Stimulated activated naive CD8-positive, alpha-beta T cell treated with anti-CD3 and anti-CD28 coated beads, Interleukin-15, Interleukin-2, amounts not matched to agents 100 ng/mL and 50 ng/mL, for 24 hours (primary cell): ENCODE results near the gene MAP2K6.
"Not testable (repeated sequence)": the region's sequence is repeated elsewhere in the genome, so short reads cannot be mapped to it uniquely, and the experiment has no call there.

Experiments used
- H3K27ac Mint-ChIP-seq: one replicate; pipeline ENCODE4 v1.8.0; 2021; ENCODE audit warnings: mild to moderate bottlenecking, mixed read lengths
- H3K27me3 Mint-ChIP-seq: one replicate; pipeline ENCODE4 v1.8.0; 2021; ENCODE audit warnings: mixed read lengths
- H3K36me3 Mint-ChIP-seq: one replicate; pipeline ENCODE4 v1.8.0; 2021; ENCODE audit warnings: low read depth, mixed read lengths
- H3K4me1 Mint-ChIP-seq: one replicate; pipeline ENCODE4 v1.8.0; 2021; ENCODE audit warnings: low read depth, mixed read lengths
- H3K4me3 Mint-ChIP-seq: one replicate; pipeline ENCODE4 v1.8.0; 2021; ENCODE audit warnings: mild to moderate bottlenecking, mixed read lengths
- H3K9me3 Mint-ChIP-seq: one replicate; pipeline ENCODE4 v1.8.0; 2021; ENCODE audit warnings: mixed read lengths

The MAP2K6 gene

GRCh38 chr17:69460963-69461922 lies 46.7 kb downstream of the MAP2K6 start:
- Mint-ChIP-seq H3K4me3 (no peak overlapping the region), H3K4me1 (no peaks in the 10 kb centered on the region), H3K36me3 (no peaks in the 10 kb centered on the region), H3K9me3 (no peaks in the 10 kb centered on the region), H3K27me3 (no peaks in the 10 kb centered on the region), H3K27ac (no peak overlapping the region)

- no peak overlapping the region for H3K4me3 Mint-ChIP-seq
- no peaks in the 10 kb centered on the region for H3K36me3 Mint-ChIP-seq
- no peaks in the 10 kb centered on the region for H3K9me3 Mint-ChIP-seq
- no peaks in the 10 kb centered on the region for H3K4me1 Mint-ChIP-seq
- no peak overlapping the region for H3K27ac Mint-ChIP-seq
- no peaks in the 10 kb centered on the region for H3K27me3 Mint-ChIP-seq
Measured at GRCh38 chr17:69461951-69462369, 47.5 kb downstream of the MAP2K6 start.

GRCh38 chr17:69462882-69463281 lies 48.4 kb downstream of the MAP2K6 start:
- Mint-ChIP-seq H3K9me3 (no peaks in the 10 kb centered on the region), H3K36me3 (no peaks in the 10 kb centered on the region), H3K4me1 (no peaks in the 10 kb centered on the region), H3K27me3 (no peaks in the 10 kb centered on the region), H3K27ac (no peak overlapping the region), H3K4me3 (no peak overlapping the region)

- peaks cover 21% of the 10 kb centered on the region for H3K36me3 Mint-ChIP-seq
- no peak overlapping the region for H3K27ac Mint-ChIP-seq
- no peak overlapping the region for H3K4me3 Mint-ChIP-seq
- no peaks in the 10 kb centered on the region for H3K9me3 Mint-ChIP-seq
- peaks cover 6% of the 10 kb centered on the region for H3K4me1 Mint-ChIP-seq
- H3K27me3 Mint-ChIP-seq, result no peaks in the 10 kb centered on the region
Measured at GRCh38 chr17:69466451-69466850, 52.0 kb downstream of the MAP2K6 start.

GRCh38 chr17:69466905-69467667 lies 52.6 kb downstream of the MAP2K6 start:
- no peak overlapping the region for H3K27ac Mint-ChIP-seq
- H3K4me1 Mint-ChIP-seq, result peaks cover 6% of the 10 kb centered on the region
- H3K36me3 Mint-ChIP-seq, result peaks cover 21% of the 10 kb centered on the region
- no peaks in the 10 kb centered on the region for H3K9me3 Mint-ChIP-seq
- no peaks in the 10 kb centered on the region for H3K27me3 Mint-ChIP-seq
- no peak overlapping the region for H3K4me3 Mint-ChIP-seq

GRCh38 chr17:69468207-69468606 lies 53.7 kb downstream of the MAP2K6 start:
- Mint-ChIP-seq H3K36me3 (peaks cover 21% of the 10 kb centered on the region), H3K4me1 (peaks cover 6% of the 10 kb centered on the region), H3K9me3 (no peaks in the 10 kb centered on the region), H3K27me3 (no peaks in the 10 kb centered on the region), H3K4me3 (no peak overlapping the region), H3K27ac (no peak overlapping the region)

- H3K27me3 Mint-ChIP-seq, result no peaks in the 10 kb centered on the region
- H3K4me3 Mint-ChIP-seq, result no peak overlapping the region
- peaks cover 6% of the 10 kb centered on the region for H3K4me1 Mint-ChIP-seq
- peaks cover 21% of the 10 kb centered on the region for H3K36me3 Mint-ChIP-seq
- no peak overlapping the region for H3K27ac Mint-ChIP-seq
- H3K9me3 Mint-ChIP-seq, result no peaks in the 10 kb centered on the region
Measured at GRCh38 chr17:69470702-69471101, 56.2 kb downstream of the MAP2K6 start.

- H3K36me3 Mint-ChIP-seq, result peaks cover 21% of the 10 kb centered on the region
- H3K27ac Mint-ChIP-seq, result no peak overlapping the region
- H3K9me3 Mint-ChIP-seq, result no peaks in the 10 kb centered on the region
- H3K27me3 Mint-ChIP-seq, result no peaks in the 10 kb centered on the region
- H3K4me1 Mint-ChIP-seq, result peaks cover 6% of the 10 kb centered on the region
- no peak overlapping the region for H3K4me3 Mint-ChIP-seq
Measured at GRCh38 chr17:69471406-69471805, 56.9 kb downstream of the MAP2K6 start.

GRCh38 chr17:69473841-69474831 lies 59.6 kb downstream of the MAP2K6 start:
- Mint-ChIP-seq H3K4me1 (peaks cover 16% of the 10 kb centered on the region), H3K27me3 (no peaks in the 10 kb centered on the region), H3K4me3 (no peak overlapping the region), H3K36me3 (peaks cover 10% of the 10 kb centered on the region), H3K27ac (no peak overlapping the region), H3K9me3 (no peaks in the 10 kb centered on the region)

- no peaks in the 10 kb centered on the region for H3K9me3 Mint-ChIP-seq
- no peak overlapping the region for H3K4me3 Mint-ChIP-seq
- no peak overlapping the region for H3K27ac Mint-ChIP-seq
- no peaks in the 10 kb centered on the region for H3K27me3 Mint-ChIP-seq
- H3K4me1 Mint-ChIP-seq, result peaks cover 10% of the 10 kb centered on the region
- no peaks in the 10 kb centered on the region for H3K36me3 Mint-ChIP-seq
Measured at GRCh38 chr17:69477204-69477902, 62.9 kb downstream of the MAP2K6 start.

GRCh38 chr17:69477903-69478266 lies 63.4 kb downstream of the MAP2K6 start:
- Mint-ChIP-seq H3K4me1 (peaks cover 10% of the 10 kb centered on the region), H3K9me3 (no peaks in the 10 kb centered on the region), H3K27me3 (no peaks in the 10 kb centered on the region), H3K36me3 (no peaks in the 10 kb centered on the region), H3K27ac (no peak overlapping the region), H3K4me3 (no peak overlapping the region)

GRCh38 chr17:69478916-69479315 lies 64.4 kb downstream of the MAP2K6 start:
- Mint-ChIP-seq H3K27ac (peak overlapping the region; percentile 2), H3K36me3 (no peaks in the 10 kb centered on the region), H3K27me3 (no peaks in the 10 kb centered on the region), H3K4me1 (peaks cover 10% of the 10 kb centered on the region), H3K4me3 (no peak overlapping the region), H3K9me3 (no peaks in the 10 kb centered on the region)

GRCh38 chr17:69479756-69480155 lies 65.3 kb downstream of the MAP2K6 start:
- not testable (repeated sequence) for H3K4me1 Mint-ChIP-seq, H3K4me3 Mint-ChIP-seq, H3K27ac Mint-ChIP-seq, H3K27me3 Mint-ChIP-seq, H3K9me3 Mint-ChIP-seq, H3K36me3 Mint-ChIP-seq

GRCh38 chr17:69480245-69480644 lies 65.7 kb downstream of the MAP2K6 start:
- H3K4me3 Mint-ChIP-seq, result no peak overlapping the region
- H3K27ac Mint-ChIP-seq, result no peak overlapping the region
- H3K36me3 Mint-ChIP-seq, result no peaks in the 10 kb centered on the region
- H3K9me3 Mint-ChIP-seq, result no peaks in the 10 kb centered on the region
- peaks cover 10% of the 10 kb centered on the region for H3K4me1 Mint-ChIP-seq
- no peaks in the 10 kb centered on the region for H3K27me3 Mint-ChIP-seq
